ENCODE measurements around the gene PDHX. TPM values are rescaled to one million over a fixed set of nuclear protein-coding genes. Genes with fewer than 3 reads are reported as not detected.

Gene PDHX
- total and polyA plus RNA-seq, 10 donors, result 9.2 to 32.9 (median 23.7) TPM

DNA sequence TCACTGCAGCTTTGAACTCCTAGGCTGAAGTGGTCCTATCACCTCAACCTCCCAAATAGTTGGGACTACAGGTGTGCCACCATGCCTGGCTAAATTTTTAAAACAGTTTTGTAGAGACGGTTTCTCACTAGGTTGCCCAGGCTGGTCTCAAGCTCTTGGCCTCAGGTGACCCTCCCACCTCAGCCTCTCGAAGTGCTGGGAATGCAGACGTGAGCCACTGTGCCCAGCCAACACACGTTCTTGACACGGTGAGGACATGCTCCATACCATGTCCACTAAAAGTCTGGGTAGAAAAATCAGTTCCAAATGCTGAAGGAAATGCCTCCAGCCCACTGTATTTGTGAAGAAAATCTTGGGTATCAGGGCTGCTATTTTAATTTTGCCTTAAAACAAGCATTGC, 46.9 kb downstream of the PDHX start:
- TF ChIP-seq POLR2A (IDR thresholded peaks at IDR 0.05) (no peak), POLR2AphosphoS5 (IDR thresholded peaks at IDR 0.05) (no peak)
- TF ChIP-seq, protein P1, sequence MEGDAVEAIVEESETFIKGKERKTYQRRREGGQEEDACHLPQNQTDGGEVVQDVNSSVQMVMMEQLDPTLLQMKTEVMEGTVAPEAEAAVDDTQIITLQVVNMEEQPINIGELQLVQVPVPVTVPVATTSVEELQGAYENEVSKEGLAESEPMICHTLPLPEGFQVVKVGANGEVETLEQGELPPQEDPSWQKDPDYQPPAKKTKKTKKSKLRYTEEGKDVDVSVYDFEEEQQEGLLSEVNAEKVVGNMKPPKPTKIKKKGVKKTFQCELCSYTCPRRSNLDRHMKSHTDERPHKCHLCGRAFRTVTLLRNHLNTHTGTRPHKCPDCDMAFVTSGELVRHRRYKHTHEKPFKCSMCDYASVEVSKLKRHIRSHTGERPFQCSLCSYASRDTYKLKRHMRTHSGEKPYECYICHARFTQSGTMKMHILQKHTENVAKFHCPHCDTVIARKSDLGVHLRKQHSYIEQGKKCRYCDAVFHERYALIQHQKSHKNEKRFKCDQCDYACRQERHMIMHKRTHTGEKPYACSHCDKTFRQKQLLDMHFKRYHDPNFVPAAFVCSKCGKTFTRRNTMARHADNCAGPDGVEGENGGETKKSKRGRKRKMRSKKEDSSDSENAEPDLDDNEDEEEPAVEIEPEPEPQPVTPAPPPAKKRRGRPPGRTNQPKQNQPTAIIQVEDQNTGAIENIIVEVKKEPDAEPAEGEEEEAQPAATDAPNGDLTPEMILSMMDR (IDR thresholded peaks at IDR 0.05 in 8 of 11, conservative IDR thresholded peaks at IDR 0.05 in 3 of 11), result no peak
- Histone ChIP-seq H3K36me3 (peaks cover 0 to 80% (median 18%) of the 10 kb centered on the region in 6 donors), H3K4me1 (no peaks in the 10 kb centered on the region), H3K27ac (no peak overlapping the region), H3K4me3 (no peak overlapping the region), H3K9me3 (no peaks in the 10 kb centered on the region), H3K27me3 (replicated peaks in 1 of 7) (no peaks in the 10 kb centered on the region)
- 91 to 98% (median 96%) methylated on average over 5 of the region's 5 CpGs for WGBS, 5 donors
- intact Hi-C loops (cut with DNase I; ENCODE audit: low total_unique reads), result no loop called here
- no peak for DNase-seq

GRCh38 chr11:34964610-34965331, 48.4 kb downstream of the PDHX start:
- no peaks in the 10 kb centered on the region for H3K27me3 ChIP-seq (replicated peaks in 1 of 7)
- intact Hi-C loops (cut with DNase I; ENCODE audit: low total_unique reads), result no loop called here
- DNase-seq, result no peak
- peaks cover 0 to 83% (median 29%) of the 10 kb centered on the region in 6 donors for H3K36me3 ChIP-seq
- H3K27ac ChIP-seq, result no peak overlapping the region
- H3K9me3 ChIP-seq, result no peaks in the 10 kb centered on the region
- no peaks in the 10 kb centered on the region for H3K4me1 ChIP-seq
- no peak for TF ChIP-seq POLR2A (IDR thresholded peaks at IDR 0.05)
- TF ChIP-seq POLR2AphosphoS5 (IDR thresholded peaks at IDR 0.05), result no peak
- TF ChIP-seq, protein P1 (IDR thresholded peaks at IDR 0.05 in 8 of 11, conservative IDR thresholded peaks at IDR 0.05 in 3 of 11), result no peak
- 64 to 82% (median 67%) methylated on average over 3 of the region's 3 CpGs for WGBS, 5 donors
- H3K4me3 ChIP-seq, result no peak overlapping the region

DNA sequence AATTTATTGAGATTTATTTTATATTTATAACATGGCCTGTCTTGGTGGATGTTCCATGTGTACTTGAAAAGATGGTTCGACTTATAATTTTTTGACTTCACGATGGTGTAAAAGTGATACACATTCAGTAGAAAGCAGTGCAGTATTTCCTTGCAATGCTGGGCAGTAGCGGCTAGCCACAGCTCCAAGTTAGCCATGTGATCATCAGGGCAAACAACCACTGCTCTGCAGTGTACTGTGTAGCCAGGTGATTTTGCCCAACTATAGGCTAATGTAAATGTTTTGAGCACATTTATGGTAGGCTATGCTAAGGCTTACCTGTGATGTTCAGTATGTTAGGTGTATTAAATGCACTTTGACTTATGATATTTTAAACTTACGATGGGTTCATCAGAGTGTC, 52.4 kb downstream of the PDHX start:
- no peaks in the 10 kb centered on the region for H3K9me3 ChIP-seq
- DNase-seq, result no peak
- peaks cover 0 to 91% (median 43%) of the 10 kb centered on the region in 6 donors for H3K36me3 ChIP-seq
- H3K27ac ChIP-seq, result no peak overlapping the region
- 93 to 99% (median 97%) methylated on average over 4 of the region's 4 CpGs for WGBS, 5 donors
- no peaks in the 10 kb centered on the region for H3K27me3 ChIP-seq (replicated peaks in 1 of 7)
- intact Hi-C loops (cut with DNase I; ENCODE audit: low total_unique reads), result no loop called here
- H3K4me1 ChIP-seq, result no peaks in the 10 kb centered on the region
- TF ChIP-seq POLR2AphosphoS5 (IDR thresholded peaks at IDR 0.05) (no peak), POLR2A (IDR thresholded peaks at IDR 0.05) (no peak)
- TF ChIP-seq, protein P1 (IDR thresholded peaks at IDR 0.05 in 8 of 11, conservative IDR thresholded peaks at IDR 0.05 in 3 of 11), result no peak
- H3K4me3 ChIP-seq, result no peak overlapping the region

GRCh38 chr11:34970033-34970432, 53.6 kb downstream of the PDHX start:
- 91 to 97% (median 95%) methylated on average over 3 of the region's 3 CpGs for WGBS, 5 donors
- Histone ChIP-seq H3K4me3 (no peak overlapping the region), H3K9me3 (no peaks in the 10 kb centered on the region), H3K36me3 (peaks cover 0 to 93% (median 47%) of the 10 kb centered on the region in 6 donors), H3K27me3 (replicated peaks in 1 of 7) (no peaks in the 10 kb centered on the region), H3K27ac (no peak overlapping the region), H3K4me1 (no peaks in the 10 kb centered on the region)
- DNase-seq, result no peak
- intact Hi-C loops (cut with DNase I; ENCODE audit: low total_unique reads), result no loop called here
- TF ChIP-seq POLR2AphosphoS5 (IDR thresholded peaks at IDR 0.05) (no peak), POLR2A (IDR thresholded peaks at IDR 0.05) (no peak)
- TF ChIP-seq, protein P1 (IDR thresholded peaks at IDR 0.05 in 8 of 11, conservative IDR thresholded peaks at IDR 0.05 in 3 of 11), result no peak
